22Rv1 (cell line): ENCODE results near the gene IGF1R.

Source experiments
- CTCF ChIP-seq: fragments of 450-650 bp; IDR thresholded peaks from 2 replicates; pipeline ENCODE4 v1.5.1; 2017; ENCODE audit warnings: mild to moderate bottlenecking
- ZFX ChIP-seq: fragments of 450-650 bp; IDR thresholded peaks from 2 replicates; pipeline ENCODE4 v1.6.1; 2017; ENCODE audit warnings: antibody characterized with exemption, borderline replicate concordance

GRCh38 chr15:98901434-98902072 lies 253.2 kb downstream of the IGF1R start:
- no peak for TF ChIP-seq CTCF
- TF ChIP-seq ZFX: no peak
